ENCODE data around the gene FAM131C. TPM values are rescaled to one million over a fixed set of nuclear protein-coding genes. Genes with fewer than 3 reads are reported as not detected.

The FAM131C gene
- total RNA-seq, 1 donor from 2014 or later: 1.1 TPM

DNA sequence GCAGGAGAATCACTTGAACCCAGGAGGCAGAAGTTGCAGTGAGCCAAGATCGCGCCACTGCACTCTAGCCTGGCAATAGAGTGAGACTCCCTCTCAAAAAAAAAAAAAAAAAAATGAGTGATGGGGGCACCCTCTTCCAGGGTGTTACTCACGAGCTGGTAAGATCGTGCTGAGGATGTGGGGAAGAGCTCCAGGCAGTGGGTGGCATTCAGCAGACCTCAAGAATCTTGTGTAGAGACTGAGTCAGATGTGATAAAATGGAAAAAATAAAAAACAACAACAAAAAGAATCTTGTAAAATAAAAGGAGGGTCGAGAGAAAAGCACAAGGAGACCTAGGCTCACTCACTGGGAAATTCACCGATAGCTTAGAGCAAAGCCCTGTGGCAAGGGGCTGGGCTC, 43.9 kb upstream of the FAM131C start:
- Mint-ChIP-seq H3K36me3 (ENCODE audit: unreplicated experiment) (no peaks in the 10 kb centered on the region), H3K9me3 (ENCODE audit: unreplicated experiment) (peaks cover 9% of the 10 kb centered on the region), H3K27me3 (ENCODE audit: unreplicated experiment) (peaks cover 7% of the 10 kb centered on the region), H3K4me1 (ENCODE audit: low read depth, unreplicated experiment) (peaks cover 13% of the 10 kb centered on the region), H3K27ac (ENCODE audit: unreplicated experiment) (no peak overlapping the region), H3K4me3 (ENCODE audit: unreplicated experiment) (no peak overlapping the region)
- TF ChIP-seq, protein P1, sequence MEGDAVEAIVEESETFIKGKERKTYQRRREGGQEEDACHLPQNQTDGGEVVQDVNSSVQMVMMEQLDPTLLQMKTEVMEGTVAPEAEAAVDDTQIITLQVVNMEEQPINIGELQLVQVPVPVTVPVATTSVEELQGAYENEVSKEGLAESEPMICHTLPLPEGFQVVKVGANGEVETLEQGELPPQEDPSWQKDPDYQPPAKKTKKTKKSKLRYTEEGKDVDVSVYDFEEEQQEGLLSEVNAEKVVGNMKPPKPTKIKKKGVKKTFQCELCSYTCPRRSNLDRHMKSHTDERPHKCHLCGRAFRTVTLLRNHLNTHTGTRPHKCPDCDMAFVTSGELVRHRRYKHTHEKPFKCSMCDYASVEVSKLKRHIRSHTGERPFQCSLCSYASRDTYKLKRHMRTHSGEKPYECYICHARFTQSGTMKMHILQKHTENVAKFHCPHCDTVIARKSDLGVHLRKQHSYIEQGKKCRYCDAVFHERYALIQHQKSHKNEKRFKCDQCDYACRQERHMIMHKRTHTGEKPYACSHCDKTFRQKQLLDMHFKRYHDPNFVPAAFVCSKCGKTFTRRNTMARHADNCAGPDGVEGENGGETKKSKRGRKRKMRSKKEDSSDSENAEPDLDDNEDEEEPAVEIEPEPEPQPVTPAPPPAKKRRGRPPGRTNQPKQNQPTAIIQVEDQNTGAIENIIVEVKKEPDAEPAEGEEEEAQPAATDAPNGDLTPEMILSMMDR (IDR thresholded peaks at IDR 0.05; ENCODE audit: partially characterized antibody, unreplicated experiment): no peak
- no peak for DNase-seq

DNA sequence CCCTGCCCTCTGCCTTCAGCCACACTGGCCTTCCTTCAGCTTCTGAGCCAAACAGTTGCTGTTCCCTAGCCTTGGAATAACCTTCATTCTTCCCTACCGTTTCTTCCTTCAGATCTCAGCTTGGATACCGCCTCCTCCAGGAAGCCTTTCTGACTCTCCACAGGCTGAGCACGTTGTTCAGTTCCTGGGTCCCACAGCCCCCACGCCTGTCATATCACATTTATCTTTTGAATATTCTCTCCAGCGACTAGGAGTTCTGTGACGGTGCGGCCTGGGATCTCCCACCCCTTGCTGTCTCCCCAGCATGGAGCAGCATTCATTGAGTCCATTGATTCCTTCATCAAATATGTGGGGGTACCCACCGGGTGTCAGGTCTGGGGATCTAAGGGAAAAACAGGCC, 43.2 kb upstream of the FAM131C start:
- peaks cover 16% of the 10 kb centered on the region for H3K4me1 Mint-ChIP-seq (ENCODE audit: low read depth, unreplicated experiment)
- H3K4me3 Mint-ChIP-seq (ENCODE audit: unreplicated experiment): peak overlapping the region; percentile 45
- H3K27ac Mint-ChIP-seq (ENCODE audit: unreplicated experiment): peak overlapping the region; percentile 94
- peaks cover 4% of the 10 kb centered on the region for H3K27me3 Mint-ChIP-seq (ENCODE audit: unreplicated experiment)
- no peaks in the 10 kb centered on the region for H3K36me3 Mint-ChIP-seq (ENCODE audit: unreplicated experiment)
- DNase-seq: no peak
- H3K9me3 Mint-ChIP-seq (ENCODE audit: unreplicated experiment): peaks cover 9% of the 10 kb centered on the region
- TF ChIP-seq, protein P1 (IDR thresholded peaks at IDR 0.05; ENCODE audit: partially characterized antibody, unreplicated experiment): no peak

DNA sequence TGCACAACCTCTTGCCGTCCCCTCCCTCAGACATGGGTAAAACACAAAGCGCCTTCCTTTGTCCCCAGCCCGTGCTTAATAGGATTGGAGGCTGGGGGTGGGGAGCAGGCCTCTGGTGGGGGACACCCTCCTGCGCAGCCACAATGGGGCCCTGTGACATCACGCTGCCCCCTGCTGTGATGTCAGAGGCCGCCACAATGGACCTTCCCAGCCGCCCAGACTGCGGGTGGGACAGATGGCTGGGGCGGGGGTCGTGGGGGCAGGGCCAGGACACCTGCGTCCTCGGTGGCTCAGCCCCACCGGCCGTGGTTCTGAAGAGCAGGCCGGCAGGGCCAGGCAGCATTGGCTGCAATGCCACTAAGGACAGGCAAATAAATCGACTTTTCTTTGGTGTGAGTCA, 42.6 kb upstream of the FAM131C start:
- Mint-ChIP-seq H3K36me3 (ENCODE audit: unreplicated experiment) (no peaks in the 10 kb centered on the region), H3K27me3 (ENCODE audit: unreplicated experiment) (peaks cover 4% of the 10 kb centered on the region), H3K9me3 (ENCODE audit: unreplicated experiment) (peaks cover 9% of the 10 kb centered on the region), H3K4me1 (ENCODE audit: low read depth, unreplicated experiment) (peaks cover 17% of the 10 kb centered on the region), H3K27ac (ENCODE audit: unreplicated experiment) (peak overlapping the region; percentile 94), H3K4me3 (ENCODE audit: unreplicated experiment) (no peak overlapping the region)
- TF ChIP-seq, protein P1 (IDR thresholded peaks at IDR 0.05; ENCODE audit: partially characterized antibody, unreplicated experiment): no peak
- peak; percentile 70 for DNase-seq

DNA sequence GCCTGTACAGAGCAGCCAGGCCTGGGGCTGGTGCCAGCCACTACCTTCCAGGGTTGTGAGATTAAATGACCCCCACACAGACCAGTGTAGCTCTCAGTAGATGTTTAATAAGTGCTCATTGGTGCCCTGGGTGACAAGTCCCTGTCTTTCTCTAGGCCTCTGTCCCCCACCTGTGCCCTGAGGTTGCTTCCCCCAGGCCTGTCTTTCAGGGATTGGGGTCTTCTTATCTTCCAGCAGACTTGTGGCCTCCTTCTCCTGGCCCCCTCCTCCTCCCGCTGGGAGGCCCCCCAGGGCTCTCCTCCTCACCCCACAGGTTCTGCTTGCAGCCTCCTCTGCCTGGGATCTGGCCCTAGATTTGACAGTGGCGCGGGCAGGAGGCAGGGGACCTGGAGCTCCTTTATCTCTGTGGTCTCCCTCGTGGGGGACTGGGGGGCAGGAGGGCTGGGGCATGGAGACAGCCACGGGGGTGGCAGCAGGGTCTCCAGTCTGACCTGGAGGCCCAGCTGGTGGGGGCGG, 42.1 kb upstream of the FAM131C start:
- Mint-ChIP-seq H3K4me1 (ENCODE audit: low read depth, unreplicated experiment) (peaks cover 17% of the 10 kb centered on the region), H3K36me3 (ENCODE audit: unreplicated experiment) (no peaks in the 10 kb centered on the region), H3K27me3 (ENCODE audit: unreplicated experiment) (peaks cover 4% of the 10 kb centered on the region), H3K27ac (ENCODE audit: unreplicated experiment) (no peak overlapping the region), H3K9me3 (ENCODE audit: unreplicated experiment) (peaks cover 9% of the 10 kb centered on the region), H3K4me3 (ENCODE audit: unreplicated experiment) (no peak overlapping the region)
- TF ChIP-seq, protein P1 (IDR thresholded peaks at IDR 0.05; ENCODE audit: partially characterized antibody, unreplicated experiment): no peak
- peak; percentile 35 for DNase-seq

DNA sequence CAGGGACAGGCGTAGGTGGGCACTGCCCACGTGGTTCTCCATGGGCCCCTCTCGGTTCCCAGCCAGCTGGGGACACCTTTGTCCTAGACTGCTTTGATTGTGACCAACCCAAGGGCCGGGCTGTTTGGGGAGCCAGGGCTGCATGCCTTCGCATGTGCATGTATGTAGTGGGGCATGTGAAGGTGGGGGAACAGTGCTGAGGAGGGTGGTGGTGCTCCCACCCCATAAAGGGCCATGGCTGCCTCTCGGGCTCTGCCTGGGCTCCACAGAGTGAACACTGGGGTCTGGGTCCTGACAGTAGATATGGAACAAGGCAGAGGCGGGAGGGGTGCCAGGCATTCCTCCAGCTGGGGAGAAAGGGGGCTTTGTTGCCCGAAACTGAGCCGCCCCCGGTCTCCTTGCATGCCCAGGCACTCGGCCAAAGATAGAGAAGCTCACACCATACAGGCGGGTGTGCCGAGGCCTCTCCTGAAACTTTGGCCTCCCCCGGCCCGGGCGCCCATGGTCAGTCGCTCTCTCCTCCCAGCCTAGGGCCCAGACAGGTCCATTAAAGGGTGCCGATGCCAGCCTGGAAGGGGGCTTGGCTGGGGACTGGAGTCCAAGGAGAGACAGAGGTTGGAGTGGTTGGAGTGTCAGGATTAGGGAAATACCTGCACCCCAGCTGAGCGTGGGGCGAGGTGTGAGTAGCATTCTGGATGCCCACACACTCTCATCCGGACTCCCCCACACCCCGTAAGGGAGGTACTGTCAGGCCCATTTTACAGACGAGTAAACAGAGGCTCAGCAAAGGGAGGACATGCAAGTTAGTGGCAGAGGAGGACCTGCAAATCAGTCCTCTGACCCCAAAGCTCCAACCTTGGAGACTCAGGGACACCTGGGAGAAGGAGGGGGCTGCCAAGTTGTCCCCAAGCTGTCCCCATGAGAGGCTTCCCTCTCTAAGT, 41.3 kb upstream of the FAM131C start:
- Mint-ChIP-seq H3K27me3 (ENCODE audit: unreplicated experiment) (peaks cover 4% of the 10 kb centered on the region), H3K4me1 (ENCODE audit: low read depth, unreplicated experiment) (peaks cover 17% of the 10 kb centered on the region), H3K4me3 (ENCODE audit: unreplicated experiment) (no peak overlapping the region), H3K36me3 (ENCODE audit: unreplicated experiment) (no peaks in the 10 kb centered on the region), H3K9me3 (ENCODE audit: unreplicated experiment) (peaks cover 12% of the 10 kb centered on the region), H3K27ac (ENCODE audit: unreplicated experiment) (no peak overlapping the region)
- TF ChIP-seq, protein P1 (IDR thresholded peaks at IDR 0.05; ENCODE audit: partially characterized antibody, unreplicated experiment): no peak
- DNase-seq: no peak
